ENCODE results near the gene METTL24. TPM values are rescaled to one million over a fixed set of nuclear protein-coding genes. Genes with fewer than 3 reads are reported as not detected.
"Not testable (repeated sequence)": the region's sequence is repeated elsewhere in the genome, so short reads cannot be mapped to it uniquely, and the experiment has no call there.

The METTL24 gene
- total RNA-seq, 1 donor from 2014 or later: not detected

GRCh38 chr6:110360676-110361075 lies 2.5 kb upstream of the METTL24 start:
- DNase-seq (ENCODE audit: low read depth in 2 of 2): no peak

- no peak for DNase-seq (ENCODE audit: low read depth in 2 of 2)
These were observed 1.4 kb upstream of the METTL24 start for GRCh38 chr6:110359556-110359955.

- no peak for DNase-seq (ENCODE audit: low read depth in 2 of 2)
These were observed 508 bp upstream of the METTL24 start for GRCh38 chr6:110358553-110359160.

- DNase-seq (ENCODE audit: low read depth in 2 of 2): no peak
These were observed 868 bp downstream of the METTL24 start for GRCh38 chr6:110357298-110357663.

GRCh38 chr6:110356778-110357177 lies 1.4 kb downstream of the METTL24 start:
- no peak for DNase-seq (ENCODE audit: low read depth in 2 of 2)

GRCh38 chr6:110355727-110356126 lies 2.4 kb downstream of the METTL24 start:
- no peak for DNase-seq (ENCODE audit: low read depth in 2 of 2)

- no peak for DNase-seq (ENCODE audit: low read depth in 2 of 2)
These were observed 3.1 kb downstream of the METTL24 start for GRCh38 chr6:110355022-110355421.

- no peak for DNase-seq (ENCODE audit: low read depth in 2 of 2)
These were observed 4.0 kb downstream of the METTL24 start for GRCh38 chr6:110354153-110354552.

GRCh38 chr6:110353457-110354001 lies 4.6 kb downstream of the METTL24 start:
- no peak for DNase-seq (ENCODE audit: low read depth in 2 of 2)

GRCh38 chr6:110352563-110353262 lies 5.4 kb downstream of the METTL24 start:
- no peak for DNase-seq (ENCODE audit: low read depth in 2 of 2)

- no peak for DNase-seq (ENCODE audit: low read depth in 2 of 2)
These were observed 6.2 kb downstream of the METTL24 start for GRCh38 chr6:110351986-110352385.

- DNase-seq (ENCODE audit: low read depth in 2 of 2): no peak
These were observed 6.6 kb downstream of the METTL24 start for GRCh38 chr6:110351546-110351945.

GRCh38 chr6:110350593-110350992 lies 7.6 kb downstream of the METTL24 start:
- DNase-seq (ENCODE audit: low read depth in 2 of 2): not testable (repeated sequence)

GRCh38 chr6:110348961-110349690 lies 9.0 kb downstream of the METTL24 start:
- DNase-seq (ENCODE audit: low read depth in 2 of 2): no peak

GRCh38 chr6:110345025-110345424 lies 13.1 kb downstream of the METTL24 start:
- DNase-seq (ENCODE audit: low read depth in 2 of 2): no peak

GRCh38 chr6:110342759-110343158 lies 15.4 kb downstream of the METTL24 start:
- DNase-seq (ENCODE audit: low read depth in 2 of 2): no peak

GRCh38 chr6:110341663-110342596 lies 16.2 kb downstream of the METTL24 start:
- DNase-seq (ENCODE audit: low read depth in 2 of 2): peak in 1 of 2 donors; percentile 12

GRCh38 chr6:110341067-110341466 lies 17.1 kb downstream of the METTL24 start:
- no peak for DNase-seq (ENCODE audit: low read depth in 2 of 2)

GRCh38 chr6:110340392-110340965 lies 17.7 kb downstream of the METTL24 start:
- DNase-seq (ENCODE audit: low read depth in 2 of 2): no peak

- DNase-seq (ENCODE audit: low read depth in 2 of 2): no peak
These were observed 19.2 kb downstream of the METTL24 start for GRCh38 chr6:110338820-110339470.
